ENCODE data around the gene INPP5A.
"Not testable (repeated sequence)": the region's sequence is repeated elsewhere in the genome, so short reads cannot be mapped to it uniquely, and the experiment has no call there.

INPP5A gene

GRCh38 chr10:132699411-132700155, 162.0 kb downstream of the INPP5A start:
- DNase-seq = no peak

- no peak for DNase-seq
Observed at GRCh38 chr10:132700156-132701098, 162.8 kb downstream of the INPP5A start.

GRCh38 chr10:132701099-132701845, 163.7 kb downstream of the INPP5A start:
- no peak for DNase-seq

GRCh38 chr10:132701846-132702190, 164.2 kb downstream of the INPP5A start:
- no peak for DNase-seq

GRCh38 chr10:132702601-132703418, 165.2 kb downstream of the INPP5A start:
- DNase-seq = no peak

- DNase-seq = no peak
Observed at GRCh38 chr10:132703419-132704007, 165.9 kb downstream of the INPP5A start.

GRCh38 chr10:132704008-132704814, 166.6 kb downstream of the INPP5A start:
- no peak for DNase-seq

- not testable (repeated sequence) for DNase-seq
Observed at GRCh38 chr10:132704815-132705064, 167.2 kb downstream of the INPP5A start.

- DNase-seq = no peak
Observed at GRCh38 chr10:132705173-132705572, 167.6 kb downstream of the INPP5A start.

- no peak for DNase-seq
Observed at GRCh38 chr10:132705943-132706342, 168.4 kb downstream of the INPP5A start.

- no peak for DNase-seq
Observed at GRCh38 chr10:132706701-132707100, 169.1 kb downstream of the INPP5A start.

- no peak for DNase-seq
Observed at GRCh38 chr10:132707121-132707775, 169.7 kb downstream of the INPP5A start.

GRCh38 chr10:132707776-132708171, 170.2 kb downstream of the INPP5A start:
- DNase-seq = no peak

- no peak for DNase-seq
Observed at GRCh38 chr10:132708441-132708840, 170.9 kb downstream of the INPP5A start.

- DNase-seq = no peak
Observed at GRCh38 chr10:132708936-132709335, 171.3 kb downstream of the INPP5A start.

GRCh38 chr10:132709471-132709951, 171.9 kb downstream of the INPP5A start:
- no peak for DNase-seq

- no peak for DNase-seq
Observed at GRCh38 chr10:132710036-132710686, 172.6 kb downstream of the INPP5A start.

- DNase-seq = no peak
Observed at GRCh38 chr10:132710746-132711612, 173.4 kb downstream of the INPP5A start.

- no peak for DNase-seq
Observed at GRCh38 chr10:132711613-132712121, 174.1 kb downstream of the INPP5A start.

Measured in activated CD4-positive, alpha-beta T cell treated with anti-CD3 and anti-CD28 coated beads, Interleukin-2, amount 50 U/mL, for 16 hours (primary cell).